ENCODE data around the gene DNAJC17. TPM values are rescaled to one million over a fixed set of nuclear protein-coding genes. Genes with fewer than 3 reads are reported as not detected.

Gene DNAJC17
- total and polyA plus RNA-seq, 4 donors, result 10.0 to 32.5 (median 19.9) TPM

GRCh38 chr15:40731034-40731433 is 76.2 kb downstream of the DNAJC17 start (continued):
- no peak for TF ChIP-seq CTCF (IDR thresholded peaks at IDR 0.05; ENCODE audit: low read depth, low read length, missing input control)
- no peak for TF ChIP-seq FOXA2 (IDR thresholded peaks at IDR 0.05)
- TF ChIP-seq GABPA (IDR thresholded peaks at IDR 0.05 in 1 of 2, conservative IDR thresholded peaks at IDR 0.05 in 1 of 2), result no peak
- no peak for TF ChIP-seq SP1 (IDR thresholded peaks at IDR 0.05)
- TF ChIP-seq YY1 (IDR thresholded peaks at IDR 0.05), result no peak
- TF ChIP-seq MAX (IDR thresholded peaks at IDR 0.05), result no peak
- no peak for TF ChIP-seq FOXA1 (IDR thresholded peaks at IDR 0.05)

DNA sequence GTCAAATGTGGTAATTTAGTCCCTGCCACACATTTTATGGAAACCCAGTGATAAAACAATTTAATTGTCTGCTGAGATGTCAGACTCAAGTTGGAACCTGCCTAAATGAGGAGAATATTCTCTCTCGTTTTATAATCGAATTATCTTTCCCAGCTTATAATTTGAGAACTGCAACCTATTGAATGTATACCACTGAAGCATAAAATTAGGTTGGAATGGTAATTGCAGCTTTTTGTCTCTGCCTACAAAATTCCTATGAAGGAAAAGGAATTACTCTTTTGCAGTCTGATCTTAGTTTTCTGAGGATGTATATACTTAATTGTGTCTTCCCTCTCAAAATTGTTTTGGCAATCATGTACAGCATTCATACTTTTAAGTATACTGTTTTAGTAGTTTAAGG is 83.4 kb downstream of the DNAJC17 start:
- Histone ChIP-seq H3K4me1 (ENCODE audit: control insufficient read depth in 4 of 4, insufficient read depth in 4 of 4, low read length in 3 of 4) (no peaks in the 10 kb centered on the region), H3K4me3 (ENCODE audit: low read depth in 1 of 3, low read length in 3 of 3) (no peak overlapping the region), H3K36me3 (ENCODE audit: control insufficient read depth in 4 of 4, insufficient read depth in 3 of 4, low read depth in 1 of 4, low read length in 3 of 4) (no peaks in the 10 kb centered on the region), H3K9me3 (ENCODE audit: control insufficient read depth in 4 of 4, low read length in 3 of 4) (no peaks in the 10 kb centered on the region), H3K27me3 (ENCODE audit: control insufficient read depth in 4 of 4, insufficient read depth in 4 of 4, low read length in 3 of 4) (no peaks in the 10 kb centered on the region), H3K9ac (ENCODE audit: low read depth in 1 of 2, low read length in 2 of 2) (no peak overlapping the region), H3K27ac (ENCODE audit: low read depth in 1 of 2, low read length in 2 of 2) (no peak overlapping the region)
- DNase-seq (ENCODE audit: low spot score), result no peak
- 86% methylated on average over 2 of the region's 2 CpGs for WGBS
- TF ChIP-seq FOXA2 (IDR thresholded peaks at IDR 0.05) (no peak), NR2F2 (IDR thresholded peaks at IDR 0.05) (no peak), TAF1 (conservative IDR thresholded peaks at IDR 0.05) (no peak), YY1 (IDR thresholded peaks at IDR 0.05) (no peak), REST (IDR thresholded peaks at IDR 0.05) (no peak), SP1 (IDR thresholded peaks at IDR 0.05) (no peak), ZBTB33 (IDR thresholded peaks at IDR 0.05) (no peak), FOXA1 (IDR thresholded peaks at IDR 0.05) (no peak), RAD21 (IDR thresholded peaks at IDR 0.05) (no peak), GABPA (IDR thresholded peaks at IDR 0.05 in 1 of 2, conservative IDR thresholded peaks at IDR 0.05 in 1 of 2) (no peak), HNF4A (conservative IDR thresholded peaks at IDR 0.05) (no peak), CTCF (IDR thresholded peaks at IDR 0.05; ENCODE audit: low read depth, low read length, missing input control) (no peak), JUND (IDR thresholded peaks at IDR 0.05) (no peak)

Measured in liver (tissue), 9 donors.